ENCODE measurements around the gene YPEL2.

DNA sequence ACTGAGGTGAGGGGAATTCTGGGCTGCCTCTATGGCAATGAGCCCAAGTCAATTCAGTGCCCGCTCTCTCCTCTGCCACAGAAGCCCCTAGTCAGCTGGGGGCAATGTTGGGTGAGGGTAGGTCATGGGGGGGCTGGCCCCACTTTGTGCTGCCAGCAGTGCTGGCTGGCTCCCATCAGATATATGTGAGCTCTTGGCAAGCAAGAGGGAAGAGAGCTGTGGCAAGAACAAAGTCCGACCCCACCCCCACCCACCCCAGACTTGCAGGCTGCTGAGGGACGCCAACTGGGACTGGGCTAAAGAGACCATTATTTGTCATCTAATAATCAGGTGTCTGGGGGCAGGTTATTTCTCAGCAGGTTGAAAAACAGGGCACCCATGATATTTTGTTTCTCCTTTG is 89.4 kb downstream of the YPEL2 start:
- TF ChIP-seq, protein P1, sequence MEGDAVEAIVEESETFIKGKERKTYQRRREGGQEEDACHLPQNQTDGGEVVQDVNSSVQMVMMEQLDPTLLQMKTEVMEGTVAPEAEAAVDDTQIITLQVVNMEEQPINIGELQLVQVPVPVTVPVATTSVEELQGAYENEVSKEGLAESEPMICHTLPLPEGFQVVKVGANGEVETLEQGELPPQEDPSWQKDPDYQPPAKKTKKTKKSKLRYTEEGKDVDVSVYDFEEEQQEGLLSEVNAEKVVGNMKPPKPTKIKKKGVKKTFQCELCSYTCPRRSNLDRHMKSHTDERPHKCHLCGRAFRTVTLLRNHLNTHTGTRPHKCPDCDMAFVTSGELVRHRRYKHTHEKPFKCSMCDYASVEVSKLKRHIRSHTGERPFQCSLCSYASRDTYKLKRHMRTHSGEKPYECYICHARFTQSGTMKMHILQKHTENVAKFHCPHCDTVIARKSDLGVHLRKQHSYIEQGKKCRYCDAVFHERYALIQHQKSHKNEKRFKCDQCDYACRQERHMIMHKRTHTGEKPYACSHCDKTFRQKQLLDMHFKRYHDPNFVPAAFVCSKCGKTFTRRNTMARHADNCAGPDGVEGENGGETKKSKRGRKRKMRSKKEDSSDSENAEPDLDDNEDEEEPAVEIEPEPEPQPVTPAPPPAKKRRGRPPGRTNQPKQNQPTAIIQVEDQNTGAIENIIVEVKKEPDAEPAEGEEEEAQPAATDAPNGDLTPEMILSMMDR (IDR thresholded peaks at IDR 0.05), result no peak
- no peak for TF ChIP-seq EZH2 (IDR thresholded peaks at IDR 0.05; ENCODE audit: borderline replicate concordance, insufficient read depth, low read depth, low read length, poor library complexity, severe bottlenecking)

Measured in B cell (primary cell).